ENCODE results near the gene ZFAND3.

DNA sequence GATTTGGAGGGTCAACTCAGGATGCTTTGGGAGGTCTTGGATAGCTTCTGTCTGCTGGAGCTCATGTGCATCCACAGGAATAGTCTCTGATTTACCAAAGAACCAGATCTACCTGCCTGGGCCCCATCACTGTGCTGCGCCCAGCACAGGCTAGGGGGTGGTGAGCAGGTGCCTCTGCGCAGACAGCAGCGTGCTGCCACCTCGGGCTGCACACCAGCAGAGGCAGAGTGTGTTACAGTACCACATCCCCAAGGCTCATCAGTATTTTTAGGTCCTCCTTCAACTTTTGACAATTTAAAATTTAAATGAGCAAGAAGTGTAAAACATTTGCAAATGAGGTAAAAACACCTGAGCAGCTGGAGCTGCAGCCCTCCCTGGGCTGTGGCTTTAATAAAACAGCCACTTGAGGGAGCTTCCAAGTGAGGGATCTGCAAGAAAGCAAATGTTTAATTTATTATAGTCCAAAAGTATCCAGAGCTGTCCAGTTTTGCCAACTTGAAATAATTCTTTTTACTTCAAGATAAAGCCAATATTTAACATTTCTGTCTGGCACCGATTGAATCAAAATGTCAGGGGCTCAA, 324.9 kb downstream of the ZFAND3 start:
- TF ChIP-seq EZH2 (IDR thresholded peaks at IDR 0.05): no peak
- TF ChIP-seq, protein P1, sequence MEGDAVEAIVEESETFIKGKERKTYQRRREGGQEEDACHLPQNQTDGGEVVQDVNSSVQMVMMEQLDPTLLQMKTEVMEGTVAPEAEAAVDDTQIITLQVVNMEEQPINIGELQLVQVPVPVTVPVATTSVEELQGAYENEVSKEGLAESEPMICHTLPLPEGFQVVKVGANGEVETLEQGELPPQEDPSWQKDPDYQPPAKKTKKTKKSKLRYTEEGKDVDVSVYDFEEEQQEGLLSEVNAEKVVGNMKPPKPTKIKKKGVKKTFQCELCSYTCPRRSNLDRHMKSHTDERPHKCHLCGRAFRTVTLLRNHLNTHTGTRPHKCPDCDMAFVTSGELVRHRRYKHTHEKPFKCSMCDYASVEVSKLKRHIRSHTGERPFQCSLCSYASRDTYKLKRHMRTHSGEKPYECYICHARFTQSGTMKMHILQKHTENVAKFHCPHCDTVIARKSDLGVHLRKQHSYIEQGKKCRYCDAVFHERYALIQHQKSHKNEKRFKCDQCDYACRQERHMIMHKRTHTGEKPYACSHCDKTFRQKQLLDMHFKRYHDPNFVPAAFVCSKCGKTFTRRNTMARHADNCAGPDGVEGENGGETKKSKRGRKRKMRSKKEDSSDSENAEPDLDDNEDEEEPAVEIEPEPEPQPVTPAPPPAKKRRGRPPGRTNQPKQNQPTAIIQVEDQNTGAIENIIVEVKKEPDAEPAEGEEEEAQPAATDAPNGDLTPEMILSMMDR (IDR thresholded peaks at IDR 0.05 in 2 of 3, conservative IDR thresholded peaks at IDR 0.05 in 1 of 3; ENCODE audit: borderline replicate concordance in 1 of 3, insufficient read depth in 1 of 3, low read depth in 2 of 3, low read length in 2 of 3): 0 out of 6 replicates have a peak, but pooled peaks of 1 of the 3 experiments have one; percentile 7
- TF ChIP-seq, protein P2, sequence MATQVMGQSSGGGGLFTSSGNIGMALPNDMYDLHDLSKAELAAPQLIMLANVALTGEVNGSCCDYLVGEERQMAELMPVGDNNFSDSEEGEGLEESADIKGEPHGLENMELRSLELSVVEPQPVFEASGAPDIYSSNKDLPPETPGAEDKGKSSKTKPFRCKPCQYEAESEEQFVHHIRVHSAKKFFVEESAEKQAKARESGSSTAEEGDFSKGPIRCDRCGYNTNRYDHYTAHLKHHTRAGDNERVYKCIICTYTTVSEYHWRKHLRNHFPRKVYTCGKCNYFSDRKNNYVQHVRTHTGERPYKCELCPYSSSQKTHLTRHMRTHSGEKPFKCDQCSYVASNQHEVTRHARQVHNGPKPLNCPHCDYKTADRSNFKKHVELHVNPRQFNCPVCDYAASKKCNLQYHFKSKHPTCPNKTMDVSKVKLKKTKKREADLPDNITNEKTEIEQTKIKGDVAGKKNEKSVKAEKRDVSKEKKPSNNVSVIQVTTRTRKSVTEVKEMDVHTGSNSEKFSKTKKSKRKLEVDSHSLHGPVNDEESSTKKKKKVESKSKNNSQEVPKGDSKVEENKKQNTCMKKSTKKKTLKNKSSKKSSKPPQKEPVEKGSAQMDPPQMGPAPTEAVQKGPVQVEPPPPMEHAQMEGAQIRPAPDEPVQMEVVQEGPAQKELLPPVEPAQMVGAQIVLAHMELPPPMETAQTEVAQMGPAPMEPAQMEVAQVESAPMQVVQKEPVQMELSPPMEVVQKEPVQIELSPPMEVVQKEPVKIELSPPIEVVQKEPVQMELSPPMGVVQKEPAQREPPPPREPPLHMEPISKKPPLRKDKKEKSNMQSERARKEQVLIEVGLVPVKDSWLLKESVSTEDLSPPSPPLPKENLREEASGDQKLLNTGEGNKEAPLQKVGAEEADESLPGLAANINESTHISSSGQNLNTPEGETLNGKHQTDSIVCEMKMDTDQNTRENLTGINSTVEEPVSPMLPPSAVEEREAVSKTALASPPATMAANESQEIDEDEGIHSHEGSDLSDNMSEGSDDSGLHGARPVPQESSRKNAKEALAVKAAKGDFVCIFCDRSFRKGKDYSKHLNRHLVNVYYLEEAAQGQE (IDR thresholded peaks at IDR 0.05; ENCODE audit: low read depth): no peak
- no peak for TF ChIP-seq POLR2AphosphoS5 (IDR thresholded peaks at IDR 0.05; ENCODE audit: low read depth, low read length)
- no peak for TF ChIP-seq POLR2A (IDR thresholded peaks at IDR 0.05; ENCODE audit: borderline replicate concordance, extremely low read depth, insufficient read depth, insufficient read length)
